ENCODE measurements around the gene HSF5.

Gene HSF5

GRCh38 chr17:58446086-58446485, 42.1 kb downstream of the HSF5 start:
- TF ChIP-seq SPI1 (IDR thresholded peaks at IDR 0.05; ENCODE audit: borderline replicate concordance, low read depth) (no peak), POLR2AphosphoS5 (IDR thresholded peaks at IDR 0.05; ENCODE audit: low read depth) (no peak), REST (IDR thresholded peaks at IDR 0.05; ENCODE audit: insufficient replicate concordance, low read depth) (no peak), GABPA (IDR thresholded peaks at IDR 0.05; ENCODE audit: low read depth) (no peak)
- TF ChIP-seq, protein P1, sequence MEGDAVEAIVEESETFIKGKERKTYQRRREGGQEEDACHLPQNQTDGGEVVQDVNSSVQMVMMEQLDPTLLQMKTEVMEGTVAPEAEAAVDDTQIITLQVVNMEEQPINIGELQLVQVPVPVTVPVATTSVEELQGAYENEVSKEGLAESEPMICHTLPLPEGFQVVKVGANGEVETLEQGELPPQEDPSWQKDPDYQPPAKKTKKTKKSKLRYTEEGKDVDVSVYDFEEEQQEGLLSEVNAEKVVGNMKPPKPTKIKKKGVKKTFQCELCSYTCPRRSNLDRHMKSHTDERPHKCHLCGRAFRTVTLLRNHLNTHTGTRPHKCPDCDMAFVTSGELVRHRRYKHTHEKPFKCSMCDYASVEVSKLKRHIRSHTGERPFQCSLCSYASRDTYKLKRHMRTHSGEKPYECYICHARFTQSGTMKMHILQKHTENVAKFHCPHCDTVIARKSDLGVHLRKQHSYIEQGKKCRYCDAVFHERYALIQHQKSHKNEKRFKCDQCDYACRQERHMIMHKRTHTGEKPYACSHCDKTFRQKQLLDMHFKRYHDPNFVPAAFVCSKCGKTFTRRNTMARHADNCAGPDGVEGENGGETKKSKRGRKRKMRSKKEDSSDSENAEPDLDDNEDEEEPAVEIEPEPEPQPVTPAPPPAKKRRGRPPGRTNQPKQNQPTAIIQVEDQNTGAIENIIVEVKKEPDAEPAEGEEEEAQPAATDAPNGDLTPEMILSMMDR (IDR thresholded peaks at IDR 0.05; ENCODE audit: insufficient read depth, low read length): no peak
- no peak overlapping the region for H3K4me3 ChIP-seq (replicated peaks; ENCODE audit: insufficient read depth, low read length)
- no peak for DNase-seq (ENCODE audit: low read depth in 1 of 2, low spot score in 1 of 2)

GRCh38 chr17:58436805-58437239, 51.4 kb downstream of the HSF5 start:
- DNase-seq (ENCODE audit: low read depth in 1 of 2, low spot score in 1 of 2): no peak
- Histone ChIP-seq H3K27me3 (ENCODE audit: insufficient read depth, poor library complexity, severe bottlenecking) (peaks cover under 1% of the 10 kb centered on the region), H3K27ac (replicated peaks) (no peak overlapping the region), H3K4me3 (replicated peaks; ENCODE audit: insufficient read depth, low read length) (no peak overlapping the region)
- TF ChIP-seq, protein P1 (IDR thresholded peaks at IDR 0.05; ENCODE audit: insufficient read depth, low read length): no peak
- TF ChIP-seq REST (IDR thresholded peaks at IDR 0.05; ENCODE audit: insufficient replicate concordance, low read depth) (no peak), SPI1 (IDR thresholded peaks at IDR 0.05; ENCODE audit: borderline replicate concordance, low read depth) (no peak), GABPA (IDR thresholded peaks at IDR 0.05; ENCODE audit: low read depth) (no peak), POLR2AphosphoS5 (IDR thresholded peaks at IDR 0.05; ENCODE audit: low read depth) (no peak)

More at GRCh38 chr17:58446086-58446485, 42.1 kb downstream of the HSF5 start:
- no peak overlapping the region for H3K27ac ChIP-seq (replicated peaks)
- no peaks in the 10 kb centered on the region for H3K27me3 ChIP-seq (ENCODE audit: insufficient read depth, poor library complexity, severe bottlenecking)

- TF ChIP-seq, protein P1 (IDR thresholded peaks at IDR 0.05; ENCODE audit: insufficient read depth, low read length): no peak
- no peak for TF ChIP-seq GABPA (IDR thresholded peaks at IDR 0.05; ENCODE audit: low read depth)
- no peak for TF ChIP-seq REST (IDR thresholded peaks at IDR 0.05; ENCODE audit: insufficient replicate concordance, low read depth)
- TF ChIP-seq POLR2AphosphoS5 (IDR thresholded peaks at IDR 0.05; ENCODE audit: low read depth): no peak
- no peak for TF ChIP-seq SPI1 (IDR thresholded peaks at IDR 0.05; ENCODE audit: borderline replicate concordance, low read depth)
- Histone ChIP-seq H3K4me3 (replicated peaks; ENCODE audit: insufficient read depth, low read length) (no peak overlapping the region), H3K27ac (replicated peaks) (no peak overlapping the region), H3K27me3 (ENCODE audit: insufficient read depth, poor library complexity, severe bottlenecking) (peaks cover 3% of the 10 kb centered on the region)
- no peak for DNase-seq (ENCODE audit: low read depth in 1 of 2, low spot score in 1 of 2)
These were observed 52.0 kb downstream of the HSF5 start for GRCh38 chr17:58436245-58436644.

Data from HL-60 (cell line).